GM18505 (cell line): ENCODE data around the gene CD34.

Source experiments
- ATAC-seq: cut with Tn5 transposase; IDR thresholded peaks from one replicate; pipeline ENCODE4 v1.9.1; 2021; ENCODE audit not compliant: unreplicated experiment
- POLR2A ChIP-seq: IDR thresholded peaks from 4 replicates; pipeline ENCODE4 v1.6.1; 2011; ENCODE audit warnings: borderline replicate concordance; ENCODE audit not compliant: insufficient read depth, insufficient read length; ENCODE audit errors: extremely low read depth

Gene CD34

DNA sequence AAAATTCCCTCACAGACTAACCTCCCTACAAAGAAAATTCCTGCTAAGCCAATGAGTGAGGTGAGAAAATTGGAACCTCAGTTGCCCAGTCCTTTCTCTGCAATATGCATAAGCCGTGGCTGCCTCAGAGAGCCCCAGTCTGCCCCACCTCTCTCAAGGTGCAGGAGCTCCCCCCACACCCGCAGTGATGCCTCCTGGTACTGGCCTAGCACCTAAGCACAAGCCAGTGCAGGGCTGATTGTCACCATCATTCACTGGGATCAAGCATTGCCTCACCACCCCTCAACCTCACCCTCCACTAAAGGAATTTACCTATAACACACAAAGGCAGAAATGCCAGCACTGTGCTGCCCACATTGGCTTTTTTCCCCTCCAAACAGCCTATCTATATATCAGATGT lies 56.9 kb downstream of the CD34 start:
- ATAC-seq, result no peak
- TF ChIP-seq POLR2A, result no peak

DNA sequence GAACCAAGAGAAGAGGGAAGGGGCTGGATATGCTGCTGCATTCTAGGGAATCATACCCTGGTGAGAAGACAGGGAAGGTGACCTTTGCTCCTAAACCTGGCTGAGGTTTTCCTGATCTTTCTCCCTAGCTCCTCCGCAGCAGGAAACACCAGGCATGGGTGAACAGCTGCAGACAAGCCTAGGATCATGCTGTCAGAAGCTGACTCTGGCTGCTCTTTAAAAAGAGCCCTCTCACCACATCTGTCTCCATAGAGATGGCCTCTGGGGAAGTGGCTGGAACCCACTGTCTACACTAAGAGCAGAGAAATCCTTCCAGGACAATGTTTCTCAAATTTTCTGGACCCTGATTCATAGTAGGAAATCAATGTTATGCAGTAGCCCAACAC lies 57.6 kb downstream of the CD34 start:
- no peak for ATAC-seq
- no peak for TF ChIP-seq POLR2A

DNA sequence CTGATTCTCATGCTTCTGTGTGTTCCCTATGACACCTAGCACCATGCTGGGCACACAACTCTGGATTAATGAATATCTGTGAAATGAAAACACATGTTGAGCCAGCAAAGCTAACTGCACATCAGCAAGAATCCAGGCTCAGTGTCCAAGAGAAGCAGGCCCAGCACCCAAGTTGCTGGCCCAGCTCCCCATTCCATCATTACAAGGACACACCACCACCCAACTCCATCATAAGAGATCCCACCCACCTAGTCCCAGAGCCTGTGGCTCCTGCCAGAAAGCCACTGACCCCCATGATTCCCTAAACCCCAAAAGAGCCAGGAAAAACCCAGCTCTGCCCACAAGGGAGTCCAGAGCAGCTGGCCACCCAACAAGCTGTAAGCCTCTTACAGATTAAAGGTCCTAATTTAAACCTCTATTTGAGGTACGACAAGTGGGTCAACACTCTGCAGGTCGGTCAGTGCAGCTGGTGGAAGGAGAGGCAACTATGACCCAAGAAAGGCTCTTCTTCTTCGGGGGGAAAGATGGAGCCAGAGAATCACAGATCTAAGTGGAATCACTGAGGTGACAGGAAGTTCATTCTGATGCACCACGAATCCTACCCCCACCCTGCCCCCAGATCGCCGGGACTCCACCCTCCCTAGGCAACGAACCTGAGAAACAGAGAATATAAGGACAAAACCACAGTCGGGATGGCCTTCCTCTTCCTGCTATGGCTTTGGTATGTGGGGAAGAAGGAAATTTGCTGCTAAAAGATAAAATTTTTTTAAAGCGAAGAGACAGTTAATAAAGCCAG lies 58.2 kb downstream of the CD34 start:
- no peak for TF ChIP-seq POLR2A
- ATAC-seq, result no peak

DNA sequence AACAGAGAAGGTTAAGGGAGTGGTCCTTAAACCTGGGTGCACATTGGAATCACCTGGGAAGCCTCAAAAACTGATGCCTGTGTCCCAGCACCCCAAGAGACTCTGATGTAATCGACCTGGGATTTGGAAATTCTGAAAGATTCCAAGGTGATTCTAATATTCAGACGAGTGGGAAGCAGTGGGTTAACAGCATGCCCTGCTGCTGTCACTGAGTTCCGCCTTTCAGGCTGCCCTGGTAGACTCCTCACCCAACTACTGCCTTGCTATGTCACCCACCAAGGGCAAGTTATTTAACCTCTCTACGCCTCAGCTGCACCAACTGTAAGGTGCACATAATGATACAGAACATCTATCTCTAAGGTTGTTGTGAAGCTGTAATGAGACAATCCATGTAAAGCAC lies 59.2 kb downstream of the CD34 start:
- ATAC-seq, result no peak
- TF ChIP-seq POLR2A, result no peak

DNA sequence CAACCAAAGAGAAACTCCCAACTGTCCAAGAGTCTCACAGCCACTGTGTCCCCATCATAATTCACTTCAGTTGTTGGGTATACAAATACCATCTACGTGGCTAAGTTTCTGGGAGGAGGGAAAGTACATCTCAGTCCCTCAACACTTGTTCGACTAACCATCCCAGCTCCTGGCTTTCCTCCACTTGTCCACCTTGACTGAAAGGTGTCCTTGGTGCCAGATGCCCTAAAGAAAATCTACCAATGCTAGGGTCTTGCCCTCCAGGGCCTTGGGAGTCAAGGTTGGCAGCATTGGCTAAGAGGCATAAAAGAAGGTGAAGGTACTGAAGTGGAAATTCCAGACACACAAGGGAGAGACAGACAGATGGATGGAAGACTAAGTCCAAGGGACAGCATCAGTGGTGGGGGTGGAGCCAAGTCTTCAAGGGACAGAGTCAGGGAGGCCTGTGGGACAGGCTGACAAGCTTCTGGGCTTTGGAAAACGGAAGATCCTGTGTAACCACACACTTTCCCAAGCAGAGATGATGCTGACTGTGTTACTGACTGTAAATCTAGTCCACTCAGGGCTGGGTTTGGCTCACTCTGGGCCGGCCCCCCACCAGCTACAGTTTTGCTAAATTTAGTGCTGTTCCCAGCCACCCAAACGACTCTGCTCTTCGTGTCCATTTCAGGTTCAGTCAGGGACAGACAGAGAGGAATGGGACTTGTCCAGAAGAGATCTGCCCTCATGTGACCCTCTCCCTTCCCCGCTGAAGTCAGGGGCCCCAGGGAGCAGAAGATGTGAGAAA lies 60.1 kb downstream of the CD34 start:
- ATAC-seq, result no peak
- TF ChIP-seq POLR2A, result no peak

DNA sequence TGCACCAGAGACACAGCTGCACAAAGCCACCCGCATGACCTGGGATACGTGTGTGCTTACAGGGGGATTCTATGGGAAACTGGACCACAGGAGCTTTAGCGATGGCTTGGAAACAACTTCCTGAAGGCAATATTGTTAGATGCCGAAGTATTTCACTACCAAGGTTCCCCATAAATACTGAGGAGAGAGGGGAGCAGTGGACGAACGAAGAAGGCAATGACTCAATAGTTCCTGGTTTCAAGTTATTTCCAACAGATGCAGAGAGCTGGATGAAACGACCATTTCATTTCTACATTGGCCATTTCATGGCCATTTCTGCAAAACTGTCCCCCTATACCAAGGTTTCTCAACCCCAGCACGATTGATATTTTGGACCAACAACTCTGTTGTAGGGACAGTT lies 61.3 kb downstream of the CD34 start:
- no peak for ATAC-seq
- no peak for TF ChIP-seq POLR2A

DNA sequence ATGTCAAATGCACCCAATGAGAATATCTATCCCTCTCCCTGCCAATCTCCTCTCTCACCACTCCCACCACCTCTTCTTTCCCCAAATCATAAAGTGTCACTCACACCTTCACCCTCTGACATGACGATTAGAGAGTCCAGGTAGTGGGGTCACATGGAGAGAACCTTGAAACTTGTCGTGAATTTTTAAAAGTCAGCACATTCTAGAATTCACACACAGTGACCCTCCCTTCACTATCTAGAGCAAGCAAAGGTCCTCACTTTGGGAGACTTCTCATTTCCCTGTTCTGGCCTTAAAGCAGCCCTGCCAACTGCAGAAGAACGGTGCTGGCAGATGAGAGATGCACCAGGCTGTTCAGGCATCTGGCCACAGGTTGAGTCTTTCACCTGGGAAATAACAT lies 61.9 kb downstream of the CD34 start:
- no peak for ATAC-seq
- TF ChIP-seq POLR2A, result no peak

DNA sequence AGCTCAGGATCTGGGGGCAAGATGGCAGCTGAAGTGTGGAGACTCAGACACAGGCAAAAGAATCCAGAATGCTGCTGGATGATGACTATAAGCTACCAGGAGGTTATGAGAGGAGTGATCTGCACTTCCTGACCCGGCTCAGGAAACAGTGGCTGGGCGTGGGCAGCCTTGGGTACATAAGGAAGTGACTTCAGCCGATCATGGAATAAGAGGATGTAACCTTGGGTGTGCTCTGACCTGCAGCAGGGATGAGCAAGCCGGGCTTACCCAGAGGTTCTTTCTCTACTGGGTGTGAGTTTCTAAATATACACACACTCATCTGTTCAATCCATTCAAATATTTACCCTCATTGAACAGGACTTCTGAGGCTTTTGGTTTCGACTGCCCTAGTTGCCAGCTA lies 62.7 kb downstream of the CD34 start:
- no peak for TF ChIP-seq POLR2A
- no peak for ATAC-seq

DNA sequence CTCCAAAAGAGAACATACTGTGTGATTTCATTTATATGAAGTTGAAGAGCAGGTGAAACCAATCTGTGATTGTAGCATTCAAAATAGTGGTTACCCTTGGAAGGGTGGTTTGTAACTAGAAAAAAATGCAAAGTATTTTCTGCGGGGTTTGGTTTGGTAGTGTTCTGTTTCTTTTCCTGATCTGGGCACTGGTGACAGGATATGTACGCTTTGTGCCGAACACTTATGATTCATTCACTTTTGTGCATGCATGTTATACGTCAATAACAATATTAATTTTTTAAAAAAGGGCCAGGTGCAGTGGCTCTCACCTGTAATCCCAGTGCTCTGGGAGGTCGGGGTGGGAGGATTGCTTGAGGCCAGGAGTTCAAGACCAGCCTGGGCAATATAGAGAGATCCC lies 63.8 kb downstream of the CD34 start:
- ATAC-seq, result no peak
- TF ChIP-seq POLR2A, result no peak

DNA sequence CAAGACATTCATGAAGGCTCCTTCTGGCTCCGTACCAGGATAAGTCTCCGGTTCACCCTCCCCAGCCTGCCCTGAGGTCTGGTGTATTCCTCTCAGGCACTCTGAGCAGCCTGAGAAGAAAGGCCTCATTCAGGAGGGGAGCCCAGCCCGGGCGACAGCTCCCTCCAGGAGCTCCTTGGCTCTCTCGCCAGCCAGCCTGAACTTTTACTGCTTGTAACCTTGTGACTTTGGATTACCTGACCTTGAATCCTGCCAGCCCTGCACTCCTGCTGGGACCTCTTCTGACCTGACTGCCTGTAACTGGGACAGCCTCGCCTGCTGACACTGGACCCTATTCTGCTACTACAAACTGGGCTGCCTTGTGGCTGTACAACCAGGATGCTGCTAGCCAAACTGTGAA lies 65.8 kb downstream of the CD34 start:
- no peak for TF ChIP-seq POLR2A
- ATAC-seq, result no peak

DNA sequence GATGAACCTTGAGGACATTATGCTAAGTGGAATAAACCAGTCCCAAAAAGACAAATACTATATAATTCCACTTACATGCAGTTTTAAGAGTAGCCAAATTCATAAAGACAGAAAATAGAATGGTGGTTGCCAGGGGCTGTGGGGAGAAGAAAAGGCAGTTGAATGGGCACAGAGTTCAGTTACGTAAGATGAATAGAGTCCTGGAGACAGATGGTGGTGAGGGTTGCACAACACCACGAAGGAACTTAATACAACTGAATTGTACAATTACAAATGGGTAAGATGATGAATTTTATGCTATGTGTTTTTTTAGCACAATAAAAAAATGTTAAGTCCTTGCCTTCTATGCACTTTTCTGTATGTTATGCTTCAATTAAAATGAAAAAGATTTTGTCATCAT lies 66.6 kb downstream of the CD34 start:
- no peak for TF ChIP-seq POLR2A
- no peak for ATAC-seq

DNA sequence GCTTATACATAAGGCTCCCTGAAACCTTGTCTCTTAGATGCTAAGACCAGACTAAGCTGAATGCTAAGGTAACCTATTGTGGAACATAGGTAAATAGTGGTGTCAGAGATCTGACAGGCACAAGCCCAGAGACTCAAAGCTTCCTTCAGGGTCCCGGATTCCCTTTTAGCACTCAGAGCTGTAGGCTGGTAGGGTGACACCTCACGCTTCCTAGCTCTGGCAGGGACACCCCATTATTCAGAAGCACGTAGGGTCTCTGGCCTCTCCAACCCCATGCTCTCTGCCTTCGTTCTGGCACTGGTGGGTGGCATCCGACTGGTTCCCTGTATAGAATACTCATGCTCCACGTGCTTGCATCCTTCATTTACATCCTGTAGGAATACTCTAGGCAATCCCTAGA lies 68.4 kb downstream of the CD34 start:
- no peak for ATAC-seq

DNA sequence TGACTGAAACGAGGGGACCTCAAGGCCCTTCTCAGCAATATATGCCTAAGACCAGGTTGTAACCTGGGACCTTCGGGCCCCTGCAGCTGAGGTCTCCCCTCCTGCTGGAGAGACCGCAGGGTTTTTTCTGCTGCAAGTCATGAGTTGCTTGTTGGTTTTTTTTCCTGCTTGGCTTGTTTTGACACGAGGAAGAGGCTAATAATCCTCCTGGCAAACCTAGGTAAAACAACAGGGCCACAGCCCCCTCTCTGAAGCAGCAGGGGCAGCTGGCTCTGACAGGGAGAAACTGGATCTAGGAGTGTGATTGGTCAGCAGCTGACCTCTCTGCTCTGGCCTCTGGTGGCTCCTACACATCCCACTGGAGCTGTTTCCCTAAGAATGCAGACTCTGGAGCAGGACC lies 69.0 kb downstream of the CD34 start:
- no peak for TF ChIP-seq POLR2A
- no peak for ATAC-seq

More for the DNA sequence above, 68.4 kb downstream of the CD34 start:
- no peak for TF ChIP-seq POLR2A

DNA sequence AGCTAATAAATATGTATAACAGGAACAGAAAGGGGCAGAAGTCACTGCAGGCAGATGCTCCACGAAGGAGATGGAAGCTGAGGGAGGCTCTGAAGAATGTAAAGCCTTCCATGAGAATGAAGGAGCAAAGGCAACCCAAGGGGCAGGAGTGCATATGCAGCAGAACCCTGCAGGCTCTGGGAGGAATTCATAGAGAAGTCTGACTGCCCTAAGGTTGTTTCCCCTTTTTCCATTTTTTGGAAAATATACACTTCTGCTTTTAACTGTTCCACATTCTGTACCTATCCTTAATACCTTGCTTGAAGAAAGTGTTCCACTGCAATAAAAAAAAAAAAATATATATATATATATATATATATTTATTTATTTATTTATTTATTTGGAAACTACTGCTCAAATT lies 69.6 kb downstream of the CD34 start:
- no peak for ATAC-seq
- TF ChIP-seq POLR2A, result no peak
